GM19455 (cell line): Measurements from ENCODE around the gene FOXO1.

ENCODE experiments used
- ATAC-seq: cut with Tn5 transposase; IDR thresholded peaks from one replicate; pipeline ENCODE4 v1.9.1; 2021; ENCODE audit not compliant: unreplicated experiment

Gene FOXO1

DNA sequence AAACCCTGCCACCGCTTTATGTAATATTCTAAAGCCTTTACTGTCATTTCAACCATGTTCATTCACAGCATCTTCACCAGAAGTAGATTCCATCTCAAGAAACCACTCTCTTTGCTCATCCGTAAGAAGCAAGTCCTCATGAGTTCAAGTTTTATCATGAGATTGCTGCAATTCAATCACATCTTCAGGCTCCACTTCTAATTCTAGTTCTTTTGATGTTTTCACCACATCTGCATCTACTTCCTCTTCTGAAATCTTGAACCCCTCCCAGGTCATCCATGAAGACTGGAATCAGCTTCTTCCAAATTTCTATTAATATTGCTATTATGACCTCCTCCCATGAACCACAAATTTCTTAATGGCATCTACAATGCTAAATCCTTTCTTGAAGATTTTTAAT lies 83.9 kb downstream of the FOXO1 start:
- ATAC-seq: no peak

DNA sequence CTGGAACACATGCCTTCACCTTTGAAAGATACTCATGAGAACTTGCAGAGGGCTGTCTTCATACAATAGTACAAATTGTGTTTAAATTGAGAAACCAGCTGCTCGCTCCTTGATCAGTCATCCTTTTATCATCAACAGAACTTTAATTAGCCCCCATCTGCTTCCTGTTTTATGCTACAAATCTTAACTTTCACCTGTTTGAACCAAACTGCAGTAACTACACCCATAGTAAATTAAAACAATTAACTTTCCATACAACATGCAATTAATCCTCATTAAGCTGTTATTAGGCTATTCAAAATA lies 85.2 kb downstream of the FOXO1 start:
- no peak for ATAC-seq

GRCh38 chr13:40580566-40581276 lies 85.7 kb downstream of the FOXO1 start:
- ATAC-seq: no peak

GRCh38 chr13:40579535-40579934 lies 86.9 kb downstream of the FOXO1 start:
- ATAC-seq: no peak

GRCh38 chr13:40578055-40578454 lies 88.4 kb downstream of the FOXO1 start:
- no peak for ATAC-seq

DNA sequence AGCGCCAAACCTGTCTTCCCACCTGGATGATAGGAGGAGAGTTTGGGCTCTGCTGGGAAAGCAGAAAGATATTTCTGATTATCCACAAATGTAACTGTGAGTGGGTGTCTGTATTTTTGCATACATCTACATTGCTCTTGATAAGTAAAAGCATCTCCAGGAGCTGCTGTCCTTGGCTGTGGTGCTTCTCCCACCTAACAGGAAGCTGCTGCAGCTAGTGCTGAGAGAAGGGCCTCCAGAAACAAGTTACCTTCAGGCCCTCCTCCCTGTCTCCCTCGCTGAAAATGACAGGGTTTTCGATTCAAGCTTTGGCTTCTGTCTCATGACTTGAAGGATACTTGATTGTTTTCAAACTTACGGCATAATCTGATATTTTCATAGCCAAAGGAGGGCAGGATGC lies 90.1 kb downstream of the FOXO1 start:
- no peak for ATAC-seq

GRCh38 chr13:40572961-40573360 lies 93.5 kb downstream of the FOXO1 start:
- no peak for ATAC-seq

- no peak for ATAC-seq
These were observed 95.0 kb downstream of the FOXO1 start for GRCh38 chr13:40571338-40571963.

DNA sequence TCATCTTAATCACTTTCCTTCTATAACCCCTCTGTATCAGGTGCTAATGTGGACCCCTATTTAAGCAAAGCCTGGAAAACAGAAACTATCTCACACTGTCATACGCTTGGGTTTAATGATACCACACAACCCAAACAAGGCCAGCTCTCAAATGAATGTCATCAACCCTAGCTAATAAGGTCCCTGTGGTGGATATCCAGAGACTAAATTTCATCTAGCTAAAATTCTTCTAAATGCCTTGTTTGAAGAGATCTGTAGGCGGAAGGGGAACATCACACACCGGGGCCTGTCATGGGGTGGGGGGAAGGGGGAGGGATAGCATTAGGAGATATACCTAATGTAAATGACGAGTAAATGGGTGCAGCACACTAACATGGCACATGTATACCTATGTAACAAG lies 95.5 kb downstream of the FOXO1 start:
- no peak for ATAC-seq

- no peak for ATAC-seq
These were observed 97.5 kb downstream of the FOXO1 start for GRCh38 chr13:40569024-40569350.

DNA sequence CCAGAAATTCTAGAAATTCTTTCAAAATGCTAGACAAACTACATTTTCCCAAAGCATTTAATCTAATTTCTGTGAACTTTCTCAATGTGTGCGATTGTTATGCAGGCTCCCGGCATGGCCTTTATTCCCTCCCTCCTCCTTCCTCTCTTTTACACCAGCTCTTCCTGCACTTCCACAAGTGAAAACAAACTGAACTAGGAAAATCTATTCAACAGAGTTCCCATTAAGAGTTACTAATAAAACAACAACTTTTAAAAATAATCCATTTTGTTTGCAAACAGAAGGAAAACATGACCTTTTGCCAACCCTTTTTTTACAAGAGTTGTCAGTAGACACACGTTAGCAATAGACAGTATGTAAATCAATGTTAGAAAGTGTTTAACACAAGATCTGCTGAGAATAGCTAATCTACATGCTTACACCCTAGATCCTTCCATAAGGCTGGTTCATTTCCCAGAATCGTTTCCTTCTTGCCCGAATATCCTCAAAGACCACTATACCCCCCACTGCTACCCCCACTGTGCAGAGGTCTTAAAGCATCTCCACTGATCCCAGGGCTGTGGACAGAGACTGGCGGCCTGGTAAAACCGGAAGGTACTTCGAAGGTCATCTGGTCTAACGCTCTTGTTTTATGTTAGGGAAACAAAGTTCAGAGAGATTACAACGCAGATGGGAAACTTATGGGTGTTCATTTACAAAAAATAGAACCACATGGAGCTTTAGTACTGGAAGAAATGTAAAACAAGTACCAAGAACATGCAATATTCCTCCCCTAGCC lies 98.0 kb downstream of the FOXO1 start:
- ATAC-seq: no peak

DNA sequence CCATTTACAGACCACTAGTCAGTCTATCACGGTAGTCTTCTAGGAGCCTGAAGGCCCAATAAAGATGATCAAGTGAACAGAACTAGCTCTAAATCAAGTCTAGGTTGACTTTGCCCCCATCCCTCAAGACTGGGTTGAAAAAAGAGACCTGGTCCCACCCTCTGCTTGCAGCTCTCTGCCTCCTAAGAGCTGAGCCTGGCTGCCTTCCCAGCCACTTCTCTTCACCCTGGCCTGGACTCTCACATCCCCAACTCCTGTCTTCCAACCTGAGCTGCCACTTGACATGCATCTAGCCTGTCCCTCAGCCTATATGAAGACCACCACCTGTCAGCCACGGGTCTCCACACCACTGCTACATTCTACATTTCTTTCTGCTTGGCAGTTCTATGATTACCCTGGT lies 99.6 kb downstream of the FOXO1 start:
- no peak for ATAC-seq

GRCh38 chr13:40565282-40566148 lies 100.9 kb downstream of the FOXO1 start:
- ATAC-seq: no peak

DNA sequence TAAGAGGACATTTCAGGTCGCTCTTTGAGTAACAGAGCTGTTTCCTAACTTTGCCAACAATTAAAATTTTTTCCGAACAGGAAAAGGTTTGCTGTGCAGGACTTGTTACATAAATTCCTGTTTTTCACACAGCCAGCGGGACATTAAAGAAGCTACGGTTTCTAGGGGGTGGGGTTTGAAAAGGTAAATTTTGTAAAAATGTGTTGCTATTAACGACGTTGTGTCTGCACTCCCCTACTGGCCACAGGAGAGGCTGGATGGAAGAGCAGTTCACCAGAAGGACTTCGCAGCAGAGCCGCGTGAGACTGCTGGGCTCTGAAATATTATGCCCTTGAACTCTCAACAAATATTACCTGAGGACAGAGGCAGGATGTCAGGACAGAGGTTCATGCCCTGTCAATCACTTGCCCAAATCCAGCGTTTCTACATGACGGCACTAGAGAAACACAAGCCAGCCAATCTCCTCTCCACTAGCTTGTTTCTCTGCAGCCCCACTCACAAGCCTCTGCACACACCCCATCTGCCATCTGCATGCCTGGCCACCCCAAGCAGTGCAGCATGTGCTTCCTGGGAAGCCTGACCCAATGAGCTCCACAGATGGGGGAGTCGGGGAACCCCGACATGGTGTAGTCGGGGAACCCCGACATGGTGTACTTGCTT lies 102.0 kb downstream of the FOXO1 start:
- no peak for ATAC-seq

- ATAC-seq: no peak
These were observed 102.9 kb downstream of the FOXO1 start for GRCh38 chr13:40563350-40564125.

DNA sequence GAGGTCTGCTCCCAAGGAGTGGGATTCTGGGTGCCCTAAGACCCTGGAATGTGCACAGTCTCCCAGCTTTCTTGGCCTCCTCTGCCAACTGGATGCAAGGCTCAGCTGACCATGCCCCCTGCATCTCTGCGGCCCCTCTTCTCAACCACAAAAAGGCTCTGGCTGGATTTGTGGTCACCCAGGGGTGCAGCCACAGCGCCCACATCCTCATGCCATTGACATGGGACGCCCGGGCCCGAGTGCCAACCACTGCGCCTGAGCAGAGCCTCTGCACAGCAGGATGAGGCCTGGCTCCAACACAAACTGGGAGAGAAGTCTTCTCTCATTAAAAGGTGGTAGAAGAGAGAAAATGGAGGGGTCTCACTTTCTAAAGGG lies 103.5 kb downstream of the FOXO1 start:
- ATAC-seq: no peak

DNA sequence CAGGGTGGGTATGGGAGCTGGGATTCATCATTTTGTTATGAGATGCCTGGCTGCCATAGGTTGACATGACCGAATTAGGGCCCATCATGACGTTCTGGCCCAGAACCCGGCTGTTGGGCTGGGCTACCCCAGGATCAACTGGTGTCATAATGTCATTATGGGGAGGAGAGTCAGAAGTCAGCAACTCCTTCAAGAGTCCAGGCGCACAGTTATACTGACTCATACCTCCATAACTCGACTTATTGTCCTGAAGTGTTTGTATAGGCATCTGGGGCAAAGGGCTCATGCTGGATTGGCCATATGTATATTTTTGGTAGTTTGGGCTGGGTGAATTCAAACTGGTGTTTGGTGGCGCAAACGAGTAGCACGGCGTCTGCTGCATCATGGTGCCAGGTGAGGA lies 106.5 kb downstream of the FOXO1 start:
- no peak for ATAC-seq

DNA sequence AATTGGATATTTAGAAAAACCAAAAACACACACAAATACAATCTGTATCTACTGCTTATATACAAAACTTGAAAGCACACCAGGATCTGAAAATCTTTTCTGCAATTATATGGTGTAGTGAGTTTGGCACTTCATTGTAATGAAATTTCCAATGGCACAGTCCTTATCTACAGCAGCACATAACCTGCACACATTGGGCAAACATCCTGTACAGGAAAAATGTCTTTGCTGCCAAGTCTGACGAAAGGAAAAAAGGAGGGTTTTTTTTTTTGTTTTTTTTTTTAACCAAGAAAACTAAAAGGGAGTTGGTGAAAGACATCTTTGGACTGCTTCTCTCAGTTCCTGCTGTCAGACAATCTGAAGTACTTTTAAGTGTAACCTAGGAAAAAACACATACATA lies 107.8 kb downstream of the FOXO1 start:
- no peak for ATAC-seq

DNA sequence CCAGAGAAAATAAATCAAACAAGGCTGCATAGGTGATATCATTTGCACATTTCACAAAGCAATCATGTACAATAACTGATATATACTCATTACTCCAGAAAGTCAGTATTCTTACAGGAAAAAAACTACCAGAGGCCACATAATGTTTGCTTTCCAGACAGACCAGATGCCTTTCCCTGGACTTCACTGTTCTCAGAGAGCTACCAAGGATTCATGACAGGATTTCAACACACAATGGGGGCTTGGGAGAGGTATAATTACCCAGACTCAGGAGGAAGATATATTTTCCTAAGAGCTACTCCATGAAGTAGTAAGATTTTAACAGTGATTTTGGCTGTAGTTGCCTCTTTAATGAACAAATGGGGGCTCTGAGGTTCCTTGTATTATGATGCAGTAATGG lies 110.0 kb downstream of the FOXO1 start:
- no peak for ATAC-seq

GRCh38 chr13:40553356-40553755 lies 113.1 kb downstream of the FOXO1 start:
- ATAC-seq: no peak
